ENCODE measurements around the gene PAGE3. TPM values are rescaled to one million over a fixed set of nuclear protein-coding genes. Genes with fewer than 3 reads are reported as not detected.

PAGE3 gene
- polyA plus RNA-seq, 1 experiment, result not detected

DNA sequence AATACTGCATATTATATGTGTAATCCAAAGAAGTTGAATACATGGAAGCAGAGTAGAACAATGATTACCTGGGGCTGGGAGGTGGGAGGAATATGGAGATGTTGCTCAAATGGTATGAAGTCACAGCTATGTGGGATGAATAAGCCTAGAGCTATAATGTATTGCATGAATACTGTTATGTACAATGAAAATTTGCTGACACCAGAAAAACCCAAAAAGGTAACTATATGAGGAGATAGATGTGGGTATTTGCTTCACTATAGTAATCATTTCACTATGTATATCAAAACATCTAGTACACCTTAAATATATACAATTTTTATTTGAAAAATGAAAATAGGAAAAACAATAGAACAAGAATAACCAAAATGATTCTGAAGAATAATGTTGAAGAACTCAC is 11.2 kb downstream of the PAGE3 start:
- no peak overlapping the region for H3K27ac ChIP-seq (ENCODE audit: low read depth, low read length)
- no peak for DNase-seq (ENCODE audit: low read depth, low spot score)
- no peak overlapping the region for H3K4me3 ChIP-seq (ENCODE audit: low read depth, low read length)
- ChIA-PET CTCF (no interaction called here), POLR2A (no interaction called here)
- H3K27me3 ChIP-seq (ENCODE audit: control insufficient read depth, insufficient read depth, low read length), result no peaks in the 10 kb centered on the region
- TF ChIP-seq, protein P1, sequence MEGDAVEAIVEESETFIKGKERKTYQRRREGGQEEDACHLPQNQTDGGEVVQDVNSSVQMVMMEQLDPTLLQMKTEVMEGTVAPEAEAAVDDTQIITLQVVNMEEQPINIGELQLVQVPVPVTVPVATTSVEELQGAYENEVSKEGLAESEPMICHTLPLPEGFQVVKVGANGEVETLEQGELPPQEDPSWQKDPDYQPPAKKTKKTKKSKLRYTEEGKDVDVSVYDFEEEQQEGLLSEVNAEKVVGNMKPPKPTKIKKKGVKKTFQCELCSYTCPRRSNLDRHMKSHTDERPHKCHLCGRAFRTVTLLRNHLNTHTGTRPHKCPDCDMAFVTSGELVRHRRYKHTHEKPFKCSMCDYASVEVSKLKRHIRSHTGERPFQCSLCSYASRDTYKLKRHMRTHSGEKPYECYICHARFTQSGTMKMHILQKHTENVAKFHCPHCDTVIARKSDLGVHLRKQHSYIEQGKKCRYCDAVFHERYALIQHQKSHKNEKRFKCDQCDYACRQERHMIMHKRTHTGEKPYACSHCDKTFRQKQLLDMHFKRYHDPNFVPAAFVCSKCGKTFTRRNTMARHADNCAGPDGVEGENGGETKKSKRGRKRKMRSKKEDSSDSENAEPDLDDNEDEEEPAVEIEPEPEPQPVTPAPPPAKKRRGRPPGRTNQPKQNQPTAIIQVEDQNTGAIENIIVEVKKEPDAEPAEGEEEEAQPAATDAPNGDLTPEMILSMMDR (IDR thresholded peaks at IDR 0.05; ENCODE audit: low read depth, low read length), result no peak
- H3K9me3 ChIP-seq (ENCODE audit: control insufficient read depth, insufficient read depth, low read length), result no peaks in the 10 kb centered on the region

DNA sequence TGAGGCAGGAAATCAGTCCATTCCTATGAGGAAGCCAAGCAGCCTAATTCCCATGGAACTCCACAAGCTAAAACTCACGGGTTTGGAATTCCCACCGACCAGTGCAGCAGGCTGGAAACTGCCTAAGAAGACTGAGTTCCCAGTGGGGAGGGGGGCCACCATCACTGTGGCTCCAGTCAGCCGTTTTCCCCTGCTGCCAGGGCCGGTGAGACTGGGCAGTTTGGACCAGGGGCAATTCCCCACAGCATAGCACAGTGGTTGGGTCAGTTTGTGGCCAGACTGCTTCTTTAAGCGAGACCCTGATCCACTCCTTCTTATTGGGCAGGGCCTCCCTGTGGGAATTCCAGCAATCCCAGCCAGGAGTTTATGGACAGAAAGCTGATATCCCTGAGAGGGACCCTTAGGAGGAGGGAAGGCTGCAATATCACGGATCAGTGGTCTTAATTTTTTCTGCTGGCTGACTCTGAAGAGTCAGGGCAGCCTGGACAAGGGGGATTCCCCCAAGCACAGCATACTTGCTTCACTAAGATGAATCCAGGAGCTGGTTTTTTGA is 23.9 kb downstream of the PAGE3 start:
- no peak overlapping the region for H3K27ac ChIP-seq (ENCODE audit: low read depth, low read length)
- TF ChIP-seq, protein P1 (IDR thresholded peaks at IDR 0.05; ENCODE audit: low read depth, low read length), result no peak
- ChIA-PET CTCF (no interaction called here), POLR2A (no interaction called here)
- no peak for DNase-seq (ENCODE audit: low read depth, low spot score)
- no peak overlapping the region for H3K4me3 ChIP-seq (ENCODE audit: low read depth, low read length)
- no peaks in the 10 kb centered on the region for H3K9me3 ChIP-seq (ENCODE audit: control insufficient read depth, insufficient read depth, low read length)
- no peaks in the 10 kb centered on the region for H3K27me3 ChIP-seq (ENCODE audit: control insufficient read depth, insufficient read depth, low read length)

DNA sequence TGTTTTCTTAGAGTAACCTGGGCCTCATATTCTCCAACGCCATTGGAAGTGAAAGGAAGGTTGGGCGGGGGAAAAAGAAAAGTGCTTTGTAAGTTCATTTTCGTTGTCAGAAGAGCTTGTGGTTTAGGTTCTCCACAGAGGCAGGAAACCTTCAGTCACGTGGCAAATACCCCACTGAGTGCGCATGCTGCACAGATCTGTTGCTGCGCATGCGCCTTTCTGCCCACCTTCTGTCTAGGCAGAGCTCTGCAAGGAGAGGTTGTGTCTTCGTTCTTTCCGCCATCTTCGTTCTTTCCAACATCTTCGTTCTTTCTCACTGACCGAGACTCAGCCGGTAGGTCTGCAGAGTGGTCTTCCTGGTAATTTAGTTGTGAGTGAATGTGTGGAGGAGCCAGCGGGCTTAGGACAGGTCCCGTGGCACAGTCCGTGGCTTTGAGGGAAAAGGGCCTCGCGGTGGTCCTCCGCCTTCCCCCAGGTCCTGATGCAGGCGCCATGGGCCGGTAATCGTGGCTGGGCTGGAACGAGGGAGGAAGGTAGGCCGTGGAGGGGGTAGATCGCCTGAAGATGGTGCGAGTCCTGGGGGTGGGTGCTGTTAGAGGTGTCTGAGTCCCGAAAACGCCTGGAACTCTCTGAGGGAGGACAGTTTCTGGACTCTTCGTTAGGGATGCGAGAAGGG is 44.5 kb downstream of the PAGE3 start, which contains the start of gene PAGE5:
Gene PAGE5, plus strand, starts transcription at position 228 of the 676 bp plus-strand sequence. CDS start 1,037 bp downstream, outside the sequence.
- H3K9me3 ChIP-seq (ENCODE audit: control insufficient read depth, insufficient read depth, low read length), result no peaks in the 10 kb centered on the region; the same call in 1 of the 2 replicates
- ChIA-PET POLR2A (no interaction called here), CTCF (no interaction called here)
- H3K27me3 ChIP-seq (ENCODE audit: control insufficient read depth, insufficient read depth, low read length), result no peaks in the 10 kb centered on the region
- no peak within 1 kb of the TSS for H3K4me3 ChIP-seq (ENCODE audit: low read depth, low read length)
- no peak for DNase-seq (ENCODE audit: low read depth, low spot score)
- H3K27ac ChIP-seq (ENCODE audit: low read depth, low read length), result no peak within 1 kb of the TSS
- TF ChIP-seq, protein P1 (IDR thresholded peaks at IDR 0.05; ENCODE audit: low read depth, low read length), result no peak

DNA sequence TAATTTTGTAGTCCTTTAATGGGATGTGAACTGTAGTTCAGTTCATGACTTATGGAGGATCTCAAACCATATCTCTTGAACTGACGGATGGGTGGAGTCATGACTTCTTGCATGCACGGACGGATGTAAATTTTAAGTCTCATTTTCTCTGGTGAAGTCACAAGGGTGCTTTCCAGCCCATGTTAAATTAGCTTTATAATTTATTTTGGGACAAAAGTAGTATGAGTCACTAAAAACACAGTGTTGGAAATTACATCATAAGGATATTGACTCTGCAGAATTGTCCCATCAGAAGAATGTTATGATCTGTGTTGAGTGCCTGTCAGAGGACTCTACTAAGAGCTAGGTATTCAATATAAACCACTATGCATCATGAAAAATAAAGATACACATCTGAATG is 51.3 kb downstream of the PAGE3 start:
- no peak overlapping the region for H3K27ac ChIP-seq (ENCODE audit: low read depth, low read length)
- H3K27me3 ChIP-seq (ENCODE audit: control insufficient read depth, insufficient read depth, low read length), result no peaks in the 10 kb centered on the region
- DNase-seq (ENCODE audit: low read depth, low spot score), result no peak
- POLR2A ChIA-PET, result no interaction called here
- no peaks in the 10 kb centered on the region for H3K9me3 ChIP-seq (ENCODE audit: control insufficient read depth, insufficient read depth, low read length)
- TF ChIP-seq, protein P1 (IDR thresholded peaks at IDR 0.05; ENCODE audit: low read depth, low read length), result no peak
- CTCF ChIA-PET, result no interaction called here
- no peak overlapping the region for H3K4me3 ChIP-seq (ENCODE audit: low read depth, low read length)

DNA sequence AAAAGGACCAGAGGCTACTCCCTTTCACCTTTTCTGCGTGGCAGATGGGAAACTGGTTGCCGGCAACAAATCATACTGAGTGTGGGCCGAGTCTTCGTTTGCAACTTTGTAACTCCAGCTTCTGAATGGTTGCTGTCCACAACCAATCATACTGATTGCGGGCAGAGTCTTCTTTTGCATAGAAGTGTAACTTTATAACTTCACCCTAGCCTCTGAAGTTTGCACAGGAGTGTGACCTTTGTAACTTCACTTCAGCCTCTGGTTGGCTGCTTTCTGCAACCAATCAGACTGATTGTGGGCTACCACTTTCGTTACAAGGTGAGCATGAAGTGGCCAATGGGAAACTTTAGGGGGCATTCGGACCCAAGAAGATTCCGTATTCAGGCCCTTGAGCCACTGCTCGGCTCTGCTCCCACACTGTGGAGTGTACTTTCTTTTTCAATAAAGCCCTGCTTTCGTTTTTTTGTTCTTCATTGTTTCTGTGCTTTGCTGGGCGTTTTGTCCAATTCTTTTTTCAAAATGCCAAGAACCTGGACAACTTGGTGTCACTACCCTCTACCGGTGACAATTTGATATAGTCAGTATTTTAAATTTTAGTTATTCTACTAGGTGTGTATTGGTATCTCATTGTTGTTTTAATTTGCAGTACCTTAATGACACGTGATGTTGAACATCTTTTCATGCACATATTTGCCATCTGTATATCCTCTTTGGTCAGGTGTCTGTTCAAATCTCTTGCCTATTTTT is 53.6 kb downstream of the PAGE3 start:
- DNase-seq (ENCODE audit: low read depth, low spot score), result no peak
- Histone ChIP-seq H3K27me3 (ENCODE audit: control insufficient read depth, insufficient read depth, low read length) (no peaks in the 10 kb centered on the region), H3K9me3 (ENCODE audit: control insufficient read depth, insufficient read depth, low read length) (no peaks in the 10 kb centered on the region), H3K27ac (ENCODE audit: low read depth, low read length) (no peak overlapping the region), H3K4me3 (ENCODE audit: low read depth, low read length) (no peak overlapping the region)
- TF ChIP-seq, protein P1 (IDR thresholded peaks at IDR 0.05; ENCODE audit: low read depth, low read length), result no peak
- CTCF ChIA-PET, result no interaction called here
- POLR2A ChIA-PET, result no interaction called here
